ENCODE results near the gene PCBP4.

The PCBP4 gene

GRCh38 chr3:51927061-51927977 lies 39.9 kb downstream of the PCBP4 start:
- H2AFZ ChIP-seq (ENCODE audit: low read length) = no peak overlapping the region
- H4K20me1 ChIP-seq (ENCODE audit: insufficient read depth, low read length, poor library complexity, severe bottlenecking) = no peaks in the 10 kb centered on the region
- no peaks in the 10 kb centered on the region for H3K9me3 ChIP-seq (ENCODE audit: insufficient read depth, low read depth, low read length)
- H3K9ac ChIP-seq (ENCODE audit: low read depth, low read length, poor library complexity, severe bottlenecking) = no peak overlapping the region
- no peaks in the 10 kb centered on the region for H3K36me3 ChIP-seq (ENCODE audit: insufficient read depth, low read length)
- TF ChIP-seq CTCF (conservative IDR thresholded peaks at IDR 0.05; ENCODE audit: low read length) = no peak
- TF ChIP-seq EZH2phosphoT487 (IDR thresholded peaks at IDR 0.05; ENCODE audit: borderline replicate concordance) = no peak
- H3K4me1 ChIP-seq (ENCODE audit: insufficient read depth, low read length, poor library complexity, severe bottlenecking) = no peaks in the 10 kb centered on the region
- H3F3A ChIP-seq (ENCODE audit: low read depth) = no peaks in the 10 kb centered on the region
- H3K9me2 ChIP-seq (replicated peaks; ENCODE audit: low read depth, low read length) = no peaks in the 10 kb centered on the region
- no peaks in the 10 kb centered on the region for H3K27me3 ChIP-seq (ENCODE audit: insufficient read depth, low read length, poor library complexity, severe bottlenecking)
- no peak overlapping the region for H3K4me3 ChIP-seq (ENCODE audit: low read length, poor library complexity, severe bottlenecking)
- H3K4me2 ChIP-seq (ENCODE audit: low read depth, low read length, poor library complexity, severe bottlenecking) = no peak overlapping the region
- no peaks in the 10 kb centered on the region for H3K79me2 ChIP-seq (ENCODE audit: insufficient read depth, low read length)

- Histone ChIP-seq H3K9me3 (ENCODE audit: insufficient read depth, low read depth, low read length) (no peaks in the 10 kb centered on the region), H3K27me3 (ENCODE audit: insufficient read depth, low read length, poor library complexity, severe bottlenecking) (no peaks in the 10 kb centered on the region), H3K9me2 (replicated peaks; ENCODE audit: low read depth, low read length) (no peaks in the 10 kb centered on the region), H3K4me2 (ENCODE audit: low read depth, low read length, poor library complexity, severe bottlenecking) (no peak overlapping the region), H3F3A (ENCODE audit: low read depth) (no peaks in the 10 kb centered on the region), H3K4me1 (ENCODE audit: insufficient read depth, low read length, poor library complexity, severe bottlenecking) (no peaks in the 10 kb centered on the region), H2AFZ (ENCODE audit: low read length) (no peak overlapping the region), H3K36me3 (ENCODE audit: insufficient read depth, low read length) (no peaks in the 10 kb centered on the region), H4K20me1 (ENCODE audit: insufficient read depth, low read length, poor library complexity, severe bottlenecking) (no peaks in the 10 kb centered on the region), H3K9ac (ENCODE audit: low read depth, low read length, poor library complexity, severe bottlenecking) (no peak overlapping the region), H3K79me2 (ENCODE audit: insufficient read depth, low read length) (no peaks in the 10 kb centered on the region), H3K4me3 (ENCODE audit: low read length, poor library complexity, severe bottlenecking) (no peak overlapping the region)
- TF ChIP-seq EZH2phosphoT487 (IDR thresholded peaks at IDR 0.05; ENCODE audit: borderline replicate concordance) (no peak), CTCF (conservative IDR thresholded peaks at IDR 0.05; ENCODE audit: low read length) (no peak)
Observed at GRCh38 chr3:51921081-51921578, 46.1 kb downstream of the PCBP4 start.

- H3K4me1 ChIP-seq (ENCODE audit: insufficient read depth, low read length, poor library complexity, severe bottlenecking) = no peaks in the 10 kb centered on the region
- TF ChIP-seq CTCF (conservative IDR thresholded peaks at IDR 0.05; ENCODE audit: low read length) = no peak
- no peak for TF ChIP-seq EZH2phosphoT487 (IDR thresholded peaks at IDR 0.05; ENCODE audit: borderline replicate concordance)
- no peaks in the 10 kb centered on the region for H3K79me2 ChIP-seq (ENCODE audit: insufficient read depth, low read length)
- H3K9ac ChIP-seq (ENCODE audit: low read depth, low read length, poor library complexity, severe bottlenecking) = no peak overlapping the region
- H4K20me1 ChIP-seq (ENCODE audit: insufficient read depth, low read length, poor library complexity, severe bottlenecking) = no peaks in the 10 kb centered on the region
- H3F3A ChIP-seq (ENCODE audit: low read depth) = no peaks in the 10 kb centered on the region
- no peaks in the 10 kb centered on the region for H3K36me3 ChIP-seq (ENCODE audit: insufficient read depth, low read length)
- H3K27me3 ChIP-seq (ENCODE audit: insufficient read depth, low read length, poor library complexity, severe bottlenecking) = no peaks in the 10 kb centered on the region
- H2AFZ ChIP-seq (ENCODE audit: low read length) = no peak overlapping the region
- H3K4me2 ChIP-seq (ENCODE audit: low read depth, low read length, poor library complexity, severe bottlenecking) = no peak overlapping the region
- H3K9me2 ChIP-seq (replicated peaks; ENCODE audit: low read depth, low read length) = no peaks in the 10 kb centered on the region
- H3K4me3 ChIP-seq (ENCODE audit: low read length, poor library complexity, severe bottlenecking) = no peak overlapping the region
- H3K9me3 ChIP-seq (ENCODE audit: insufficient read depth, low read depth, low read length) = no peaks in the 10 kb centered on the region
Observed at GRCh38 chr3:51916418-51916817, 50.8 kb downstream of the PCBP4 start.

Data from Loucy (cell line).